ENCODE results near the gene CELF2.

Gene CELF2

GRCh38 chr10:11076221-11076620, 58.5 kb downstream of the CELF2 start:
- H4K8ac ChIP-seq (ENCODE audit: low read depth, low read length), result no peak overlapping the region
- H3K18ac ChIP-seq (ENCODE audit: low read length), result no peak overlapping the region
- H2AK5ac ChIP-seq (ENCODE audit: low read length), result no peak overlapping the region
- H3K4me2 ChIP-seq (ENCODE audit: low read length), result no peak overlapping the region
- no peak overlapping the region for H2BK5ac ChIP-seq (ENCODE audit: low read length)
- no peak overlapping the region for H3K27ac ChIP-seq (ENCODE audit: low read depth, low read length)
- DNase-seq, result no peak
- no peak overlapping the region for H4K5ac ChIP-seq (ENCODE audit: low read length)
- H3K36me3 ChIP-seq (ENCODE audit: control insufficient read depth, insufficient read depth, low read length), result no peaks in the 10 kb centered on the region
- H3K4me1 ChIP-seq (ENCODE audit: control insufficient read depth, low read depth, low read length), result no peaks in the 10 kb centered on the region
- H3K23ac ChIP-seq (ENCODE audit: low read length), result no peak overlapping the region
- H3K4me3 ChIP-seq (ENCODE audit: low read length), result no peak overlapping the region
- no peak overlapping the region for H2BK120ac ChIP-seq (ENCODE audit: low read depth, low read length)
- WGBS (ENCODE audit: extremely low coverage, insufficient coverage, low lambda C conversion rate), result no CpG with 5 or more reads among the region's 4 CpGs
- H3K79me2 ChIP-seq (ENCODE audit: control insufficient read depth, insufficient read depth, low read length), result no peaks in the 10 kb centered on the region
- no peak overlapping the region for H3K4ac ChIP-seq (ENCODE audit: low read depth, low read length)
- H3K9ac ChIP-seq (ENCODE audit: low read length), result no peak overlapping the region
- H3K79me1 ChIP-seq (ENCODE audit: low read length), result no peaks in the 10 kb centered on the region
- no peaks in the 10 kb centered on the region for H3K27me3 ChIP-seq (ENCODE audit: insufficient read depth, low read length, poor library complexity)
- no peak overlapping the region for H2BK15ac ChIP-seq (replicated peaks; ENCODE audit: low read depth)
- no peak overlapping the region for H3K56ac ChIP-seq (ENCODE audit: low read length)

DNA sequence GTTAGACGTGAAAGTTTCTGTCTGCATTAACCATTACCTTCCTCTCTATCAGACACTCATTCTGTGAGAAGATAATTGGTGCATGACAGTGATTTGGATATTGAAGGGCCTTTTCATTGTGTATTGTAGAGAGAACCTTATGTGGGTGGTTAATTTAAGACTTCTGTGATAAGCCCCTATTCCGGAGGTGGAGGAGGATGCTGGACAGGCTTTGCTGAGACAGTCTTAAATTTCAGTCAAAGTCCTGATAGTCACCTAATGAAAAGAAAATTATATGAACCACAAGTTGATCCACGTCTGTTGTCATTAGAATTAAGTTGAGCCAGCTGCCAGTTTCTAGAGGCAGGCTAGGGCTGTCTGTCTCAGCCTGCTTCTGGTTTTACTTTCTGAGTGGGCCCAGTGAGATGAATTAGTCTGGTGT, 62.9 kb downstream of the CELF2 start:
- Histone ChIP-seq H3K23ac (ENCODE audit: low read length) (no peak overlapping the region), H2BK120ac (ENCODE audit: low read depth, low read length) (no peak overlapping the region), H3K18ac (ENCODE audit: low read length) (no peak overlapping the region), H3K79me1 (ENCODE audit: low read length) (no peaks in the 10 kb centered on the region), H3K79me2 (ENCODE audit: control insufficient read depth, insufficient read depth, low read length) (no peaks in the 10 kb centered on the region), H3K4me3 (ENCODE audit: low read length) (no peak overlapping the region), H3K9ac (ENCODE audit: low read length) (no peak overlapping the region), H3K36me3 (ENCODE audit: control insufficient read depth, insufficient read depth, low read length) (no peaks in the 10 kb centered on the region), H3K4me2 (ENCODE audit: low read length) (no peak overlapping the region), H3K4ac (ENCODE audit: low read depth, low read length) (no peak overlapping the region), H2AK5ac (ENCODE audit: low read length) (no peak overlapping the region), H4K8ac (ENCODE audit: low read depth, low read length) (no peak overlapping the region), H2BK15ac (replicated peaks; ENCODE audit: low read depth) (no peak overlapping the region), H4K5ac (ENCODE audit: low read length) (no peak overlapping the region), H2BK5ac (ENCODE audit: low read length) (no peak overlapping the region), H3K56ac (ENCODE audit: low read length) (no peak overlapping the region), H3K27ac (ENCODE audit: low read depth, low read length) (no peak overlapping the region), H3K27me3 (ENCODE audit: insufficient read depth, low read length, poor library complexity) (no peaks in the 10 kb centered on the region), H3K4me1 (ENCODE audit: control insufficient read depth, low read depth, low read length) (no peaks in the 10 kb centered on the region)
- DNase-seq, result no peak
- WGBS (ENCODE audit: extremely low coverage, insufficient coverage, low lambda C conversion rate), result no CpG with 5 or more reads among the region's 3 CpGs

DNA sequence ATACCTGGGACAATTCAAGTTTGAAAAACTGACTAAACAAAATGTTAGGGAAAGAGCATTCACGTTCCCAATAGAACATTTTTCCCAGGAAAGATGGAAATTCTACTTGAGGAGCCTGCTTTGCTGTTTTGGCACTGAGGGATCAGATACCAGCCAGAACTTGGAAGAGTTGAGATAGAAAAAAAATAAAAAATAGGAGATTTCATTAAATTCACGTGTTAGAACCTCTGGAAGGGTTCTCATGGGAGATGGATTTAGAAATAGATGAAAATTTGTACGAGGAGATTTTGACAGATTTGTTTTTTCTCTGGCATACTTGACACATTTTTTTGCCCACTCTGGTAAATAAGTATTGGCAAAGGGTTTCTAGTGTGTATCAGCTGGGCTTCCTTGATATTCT, 63.7 kb downstream of the CELF2 start:
- Histone ChIP-seq H3K23ac (ENCODE audit: low read length) (no peak overlapping the region), H2AK5ac (ENCODE audit: low read length) (no peak overlapping the region), H4K5ac (ENCODE audit: low read length) (no peak overlapping the region), H3K36me3 (ENCODE audit: control insufficient read depth, insufficient read depth, low read length) (no peaks in the 10 kb centered on the region), H4K8ac (ENCODE audit: low read depth, low read length) (no peak overlapping the region), H3K27ac (ENCODE audit: low read depth, low read length) (no peak overlapping the region), H2BK15ac (replicated peaks; ENCODE audit: low read depth) (no peak overlapping the region), H3K79me2 (ENCODE audit: control insufficient read depth, insufficient read depth, low read length) (no peaks in the 10 kb centered on the region), H3K9ac (ENCODE audit: low read length) (no peak overlapping the region), H3K56ac (ENCODE audit: low read length) (no peak overlapping the region), H3K4me3 (ENCODE audit: low read length) (no peak overlapping the region), H3K27me3 (ENCODE audit: insufficient read depth, low read length, poor library complexity) (no peaks in the 10 kb centered on the region), H3K18ac (ENCODE audit: low read length) (no peak overlapping the region), H2BK120ac (ENCODE audit: low read depth, low read length) (no peak overlapping the region), H3K4me1 (ENCODE audit: control insufficient read depth, low read depth, low read length) (no peaks in the 10 kb centered on the region), H3K4me2 (ENCODE audit: low read length) (no peak overlapping the region), H3K4ac (ENCODE audit: low read depth, low read length) (no peak overlapping the region), H2BK5ac (ENCODE audit: low read length) (no peak overlapping the region), H3K79me1 (ENCODE audit: low read length) (no peaks in the 10 kb centered on the region)
- no CpG with 5 or more reads among the region's 3 CpGs for WGBS (ENCODE audit: extremely low coverage, insufficient coverage, low lambda C conversion rate)
- no peak for DNase-seq

- H3K27ac ChIP-seq (ENCODE audit: low read depth, low read length), result no peak overlapping the region
- no peak overlapping the region for H3K4ac ChIP-seq (ENCODE audit: low read depth, low read length)
- H2BK15ac ChIP-seq (replicated peaks; ENCODE audit: low read depth), result no peak overlapping the region
- no peaks in the 10 kb centered on the region for H3K27me3 ChIP-seq (ENCODE audit: insufficient read depth, low read length, poor library complexity)
- DNase-seq, result no peak
- no peak overlapping the region for H3K56ac ChIP-seq (ENCODE audit: low read length)
- no peak overlapping the region for H4K8ac ChIP-seq (ENCODE audit: low read depth, low read length)
- H3K36me3 ChIP-seq (ENCODE audit: control insufficient read depth, insufficient read depth, low read length), result no peaks in the 10 kb centered on the region
- no peak overlapping the region for H3K4me2 ChIP-seq (ENCODE audit: low read length)
- no peak overlapping the region for H2BK120ac ChIP-seq (ENCODE audit: low read depth, low read length)
- H3K23ac ChIP-seq (ENCODE audit: low read length), result no peak overlapping the region
- no CpG with 5 or more reads among the region's 1 CpG for WGBS (ENCODE audit: extremely low coverage, insufficient coverage, low lambda C conversion rate)
- H3K9ac ChIP-seq (ENCODE audit: low read length), result no peak overlapping the region
- H3K18ac ChIP-seq (ENCODE audit: low read length), result no peak overlapping the region
- no peaks in the 10 kb centered on the region for H3K4me1 ChIP-seq (ENCODE audit: control insufficient read depth, low read depth, low read length)
- H4K5ac ChIP-seq (ENCODE audit: low read length), result no peak overlapping the region
- H3K79me2 ChIP-seq (ENCODE audit: control insufficient read depth, insufficient read depth, low read length), result no peaks in the 10 kb centered on the region
- no peak overlapping the region for H2AK5ac ChIP-seq (ENCODE audit: low read length)
- H2BK5ac ChIP-seq (ENCODE audit: low read length), result no peak overlapping the region
- no peak overlapping the region for H3K4me3 ChIP-seq (ENCODE audit: low read length)
- no peaks in the 10 kb centered on the region for H3K79me1 ChIP-seq (ENCODE audit: low read length)
These were observed 64.9 kb downstream of the CELF2 start for GRCh38 chr10:11082526-11082925.

DNA sequence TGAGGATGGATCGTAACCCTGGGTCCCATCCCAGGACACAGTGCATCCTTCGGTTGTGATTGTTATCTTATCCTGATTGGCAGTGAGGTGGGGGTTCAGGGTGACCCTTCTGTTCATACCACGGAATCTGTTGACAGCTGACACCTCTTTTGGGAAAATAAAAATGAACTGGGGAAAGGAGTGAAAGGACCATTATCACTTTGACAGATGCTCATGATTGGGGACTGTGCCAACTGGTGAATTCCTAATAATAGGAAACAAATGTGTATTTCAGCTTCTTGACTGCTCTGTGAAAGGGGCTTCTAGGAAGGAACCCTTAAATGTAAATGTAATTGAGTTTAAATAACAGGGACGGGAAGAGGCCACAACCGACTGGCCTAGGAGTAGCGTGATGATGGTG, 65.4 kb downstream of the CELF2 start:
- Histone ChIP-seq H2BK5ac (ENCODE audit: low read length) (no peak overlapping the region), H3K4me1 (ENCODE audit: control insufficient read depth, low read depth, low read length) (no peaks in the 10 kb centered on the region), H3K79me2 (ENCODE audit: control insufficient read depth, insufficient read depth, low read length) (no peaks in the 10 kb centered on the region), H2BK15ac (replicated peaks; ENCODE audit: low read depth) (no peak overlapping the region), H3K4me2 (ENCODE audit: low read length) (no peak overlapping the region), H3K23ac (ENCODE audit: low read length) (no peak overlapping the region), H3K27ac (ENCODE audit: low read depth, low read length) (no peak overlapping the region), H3K27me3 (ENCODE audit: insufficient read depth, low read length, poor library complexity) (no peaks in the 10 kb centered on the region), H3K4ac (ENCODE audit: low read depth, low read length) (no peak overlapping the region), H2AK5ac (ENCODE audit: low read length) (no peak overlapping the region), H4K8ac (ENCODE audit: low read depth, low read length) (no peak overlapping the region), H3K9ac (ENCODE audit: low read length) (no peak overlapping the region), H3K56ac (ENCODE audit: low read length) (no peak overlapping the region), H3K4me3 (ENCODE audit: low read length) (no peak overlapping the region), H3K36me3 (ENCODE audit: control insufficient read depth, insufficient read depth, low read length) (no peaks in the 10 kb centered on the region), H3K79me1 (ENCODE audit: low read length) (no peaks in the 10 kb centered on the region), H3K18ac (ENCODE audit: low read length) (no peak overlapping the region), H4K5ac (ENCODE audit: low read length) (no peak overlapping the region), H2BK120ac (ENCODE audit: low read depth, low read length) (no peak overlapping the region)
- no CpG with 5 or more reads among the region's 6 CpGs for WGBS (ENCODE audit: extremely low coverage, insufficient coverage, low lambda C conversion rate)
- DNase-seq, result no peak

- Histone ChIP-seq H3K4me1 (ENCODE audit: control insufficient read depth, low read depth, low read length) (no peaks in the 10 kb centered on the region), H3K27ac (ENCODE audit: low read depth, low read length) (no peak overlapping the region), H3K18ac (ENCODE audit: low read length) (no peak overlapping the region), H2BK120ac (ENCODE audit: low read depth, low read length) (no peak overlapping the region), H2BK5ac (ENCODE audit: low read length) (no peak overlapping the region), H3K79me1 (ENCODE audit: low read length) (no peaks in the 10 kb centered on the region), H2BK15ac (replicated peaks; ENCODE audit: low read depth) (no peak overlapping the region), H4K5ac (ENCODE audit: low read length) (no peak overlapping the region), H3K36me3 (ENCODE audit: control insufficient read depth, insufficient read depth, low read length) (no peaks in the 10 kb centered on the region), H3K4me3 (ENCODE audit: low read length) (no peak overlapping the region), H3K4me2 (ENCODE audit: low read length) (no peak overlapping the region), H3K4ac (ENCODE audit: low read depth, low read length) (no peak overlapping the region), H3K9ac (ENCODE audit: low read length) (no peak overlapping the region), H3K27me3 (ENCODE audit: insufficient read depth, low read length, poor library complexity) (no peaks in the 10 kb centered on the region), H4K8ac (ENCODE audit: low read depth, low read length) (no peak overlapping the region), H3K23ac (ENCODE audit: low read length) (no peak overlapping the region), H3K79me2 (ENCODE audit: control insufficient read depth, insufficient read depth, low read length) (no peaks in the 10 kb centered on the region), H2AK5ac (ENCODE audit: low read length) (no peak overlapping the region), H3K56ac (ENCODE audit: low read length) (no peak overlapping the region)
- DNase-seq, result no peak
- no CpG with 5 or more reads among the region's 4 CpGs for whole genome bisulfite sequencing (ENCODE audit: extremely low coverage, insufficient coverage, low lambda C conversion rate)
These were observed 67.9 kb downstream of the CELF2 start for GRCh38 chr10:11085545-11085944.
